Neural cell (in vitro differentiated cells): Measurements from ENCODE around the gene ZNF532. TPM values are rescaled to one million over a fixed set of nuclear protein-coding genes. Genes with fewer than 3 reads are reported as not detected.

ENCODE experiments used
- H2AFZ ChIP-seq: fragments of 200-600, 300-800 bp; sonication (generic), shearing (Covaris generic); 2 replicates; pipeline ENCODE4 v1.6.0; 2014; ENCODE audit warnings: low read depth, mild to moderate bottlenecking, antibody characterized with exemption, low read length, moderate library complexity
- H3F3A ChIP-seq: fragments of 200-600 bp; shearing (Covaris generic); 2 replicates; pipeline ENCODE4 v1.6.1; 2016; ENCODE audit warnings: mild to moderate bottlenecking, moderate library complexity, mixed read lengths, antibody characterized with exemption, low read length; ENCODE audit not compliant: insufficient read depth, poor library complexity, severe bottlenecking
- H3K27ac ChIP-seq: fragments of 200-600, 300-800 bp; sonication (generic), shearing (Covaris generic); 2 replicates; pipeline ENCODE4 v1.5.1; 2014; ENCODE audit warnings: mild to moderate bottlenecking, low read length, moderate library complexity
- H3K27me3 ChIP-seq: fragments of 300-800, 200-600 bp; sonication (generic), shearing (Covaris generic); 2 replicates; pipeline ENCODE4 v1.6.0; 2014; ENCODE audit warnings: mild to moderate bottlenecking, low read depth, low read length, moderate library complexity; ENCODE audit not compliant: insufficient read depth
- H3K36me3 ChIP-seq: fragments of 300-800, 200-600 bp; sonication (generic), shearing (Covaris generic); 2 replicates; pipeline ENCODE4 v1.5.1; 2014; ENCODE audit warnings: mild to moderate bottlenecking, antibody characterized with exemption, low read length, moderate library complexity; ENCODE audit not compliant: insufficient read depth
- H3K4me2 ChIP-seq: fragments of 300-800, 200-600 bp; sonication (generic), shearing (Covaris generic); 2 replicates; pipeline ENCODE4 v1.6.0; 2014; ENCODE audit warnings: mild to moderate bottlenecking, low read length
- H3K4me3 ChIP-seq: fragments of 300-800, 200-600 bp; sonication (generic), shearing (Covaris generic); 2 replicates; pipeline ENCODE4 v1.5.1; 2014; ENCODE audit warnings: mild to moderate bottlenecking, low read length, moderate library complexity
- H3K79me2 ChIP-seq: fragments of 200-600 bp; shearing (Covaris generic); replicated peaks from 2 replicates; pipeline ENCODE4 v1.6.0; 2014; ENCODE audit warnings: mild to moderate bottlenecking, low read length, moderate library complexity; ENCODE audit not compliant: insufficient read depth
- H3K9ac ChIP-seq: fragments of 300-800, 200-600 bp; sonication (generic), shearing (Covaris generic); 2 replicates; pipeline ENCODE4 v1.6.1; 2016; ENCODE audit warnings: mild to moderate bottlenecking, low read length, mixed read lengths
- H3K9me2 ChIP-seq: fragments of 200-600 bp; shearing (Covaris generic); 2 replicates; pipeline ENCODE4 v1.6.1; 2016; ENCODE audit warnings: mild to moderate bottlenecking, low read length, mixed read lengths; ENCODE audit not compliant: insufficient read depth
- H3K9me3 ChIP-seq: fragments of 200-600, 300-800 bp; sonication (generic), shearing (Covaris generic); 2 replicates; pipeline ENCODE4 v1.6.1; 2016; ENCODE audit warnings: mild to moderate bottlenecking, mixed run types, low read length, moderate library complexity, mixed read lengths
- H4K20me1 ChIP-seq: fragments of 200-600 bp; shearing (Covaris generic); 2 replicates; pipeline ENCODE4 v1.6.1; 2016; ENCODE audit warnings: mild to moderate bottlenecking, mixed run types; ENCODE audit not compliant: insufficient read depth
- EP300 ChIP-seq: fragments of 450-650 bp; conservative IDR thresholded peaks from 2 replicates; pipeline ENCODE4 v1.6.1; 2014; ENCODE audit warnings: antibody characterized with exemption, mild to moderate bottlenecking, moderate library complexity; ENCODE audit not compliant: poor library complexity, severe bottlenecking
- EZH2 ChIP-seq: fragments of 200-600, 300-800 bp; shearing (Covaris generic), sonication (generic); IDR thresholded peaks from 2 replicates; pipeline ENCODE4 v1.6.1; 2014; ENCODE audit warnings: antibody characterized with exemption, low read length, borderline replicate concordance, mild to moderate bottlenecking; ENCODE audit not compliant: insufficient read depth, poor library complexity, severe bottlenecking
- MXI1 ChIP-seq: fragments of 450-650 bp; conservative IDR thresholded peaks from 2 replicates; pipeline ENCODE4 v1.6.1; 2014; ENCODE audit warnings: antibody characterized with exemption, mild to moderate bottlenecking; ENCODE audit not compliant: poor library complexity, severe bottlenecking
- POLR2AphosphoS5 ChIP-seq: IDR thresholded peaks from 2 replicates; pipeline ENCODE4 v1.6.1; 2012
- RAD21 ChIP-seq: fragments of 450-650 bp; conservative IDR thresholded peaks from 2 replicates; pipeline ENCODE4 v1.6.1; 2014; ENCODE audit warnings: antibody characterized with exemption, mild to moderate bottlenecking, moderate library complexity
- SMC3 ChIP-seq: fragments of 450-650 bp; conservative IDR thresholded peaks from 2 replicates; pipeline ENCODE4 v1.6.1; 2014; ENCODE audit warnings: antibody characterized with exemption, mild to moderate bottlenecking, moderate library complexity; ENCODE audit not compliant: poor library complexity
- TAF1 ChIP-seq: IDR thresholded peaks from 2 replicates; pipeline ENCODE4 v1.6.1; 2012; ENCODE audit warnings: low read depth
- polyA plus RNA-seq: library from polyadenylated mRNA; depleted of rRNA; stranded (reverse); fragments of >200 nt; gene quantifications from 2 replicates; pipeline ENCODE4 v1.2.3, GENCODE V29; 2014
- TF ChIP-seq, protein P1 (sequence below): fragments of 450-650 bp; IDR thresholded peaks from 2 replicates; pipeline ENCODE4 v1.5.1; 2014; ENCODE audit warnings: antibody characterized with exemption, mild to moderate bottlenecking, moderate library complexity; ENCODE audit not compliant: poor library complexity, severe bottlenecking
- TF ChIP-seq, protein P2 (sequence below): IDR thresholded peaks from 2 replicates; pipeline ENCODE4 v1.6.1; 2012; ENCODE audit warnings: borderline replicate concordance

Gene ZNF532
- polyA plus RNA-seq, 1 donor from 2014 or later, result 119 TPM

DNA sequence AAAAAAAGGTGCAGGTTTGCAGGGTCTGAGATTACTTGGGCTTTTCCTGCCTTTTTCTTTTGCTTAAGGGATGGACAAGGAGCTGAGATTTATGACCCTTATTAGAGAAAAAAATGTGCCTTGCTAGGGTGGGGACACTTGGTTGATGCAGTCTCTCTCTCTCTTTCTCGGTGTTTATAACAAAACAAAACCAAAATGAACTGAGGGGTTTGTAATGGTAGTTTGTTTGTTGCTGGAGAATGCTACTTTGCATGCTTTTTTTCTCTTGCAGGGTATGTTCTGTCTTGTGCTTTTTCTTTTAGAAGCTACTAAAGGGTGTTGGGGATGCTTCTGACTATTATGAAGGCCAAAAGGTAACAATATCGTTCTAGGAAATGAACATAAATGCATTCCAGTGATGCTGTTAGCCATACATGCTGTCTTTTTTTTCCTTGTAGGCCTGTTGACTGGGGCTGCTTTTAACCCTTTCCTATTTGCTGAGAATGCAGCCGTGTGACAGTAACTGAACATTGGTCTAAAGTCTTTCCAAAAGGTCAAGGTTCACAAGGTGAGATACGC is 435 bp downstream of the ZNF532 start:
- Histone ChIP-seq H2AFZ (peak overlapping the region; percentile 56), H3K9me2 (no peaks in the 10 kb centered on the region), H3F3A (peaks cover 11% of the 10 kb centered on the region), H3K4me2 (peak overlapping the region; percentile 96), H3K9ac (peak overlapping the region; percentile 85), H3K79me2 (peaks cover 86% of the 10 kb centered on the region), H3K36me3 (peaks cover 14% of the 10 kb centered on the region), H3K27ac (peak overlapping the region; percentile 97), H4K20me1 (no peaks in the 10 kb centered on the region), H3K9me3 (peaks cover 5% of the 10 kb centered on the region), H3K4me3 (peak overlapping the region; percentile 65), H3K27me3 (no peaks in the 10 kb centered on the region)
- TF ChIP-seq TAF1 (no peak), EP300 (no peak), POLR2AphosphoS5 (no peak), RAD21 (no peak), SMC3 (no peak), EZH2 (no peak), MXI1 (no peak)
- TF ChIP-seq, protein P1, sequence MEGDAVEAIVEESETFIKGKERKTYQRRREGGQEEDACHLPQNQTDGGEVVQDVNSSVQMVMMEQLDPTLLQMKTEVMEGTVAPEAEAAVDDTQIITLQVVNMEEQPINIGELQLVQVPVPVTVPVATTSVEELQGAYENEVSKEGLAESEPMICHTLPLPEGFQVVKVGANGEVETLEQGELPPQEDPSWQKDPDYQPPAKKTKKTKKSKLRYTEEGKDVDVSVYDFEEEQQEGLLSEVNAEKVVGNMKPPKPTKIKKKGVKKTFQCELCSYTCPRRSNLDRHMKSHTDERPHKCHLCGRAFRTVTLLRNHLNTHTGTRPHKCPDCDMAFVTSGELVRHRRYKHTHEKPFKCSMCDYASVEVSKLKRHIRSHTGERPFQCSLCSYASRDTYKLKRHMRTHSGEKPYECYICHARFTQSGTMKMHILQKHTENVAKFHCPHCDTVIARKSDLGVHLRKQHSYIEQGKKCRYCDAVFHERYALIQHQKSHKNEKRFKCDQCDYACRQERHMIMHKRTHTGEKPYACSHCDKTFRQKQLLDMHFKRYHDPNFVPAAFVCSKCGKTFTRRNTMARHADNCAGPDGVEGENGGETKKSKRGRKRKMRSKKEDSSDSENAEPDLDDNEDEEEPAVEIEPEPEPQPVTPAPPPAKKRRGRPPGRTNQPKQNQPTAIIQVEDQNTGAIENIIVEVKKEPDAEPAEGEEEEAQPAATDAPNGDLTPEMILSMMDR, result no peak
- TF ChIP-seq, protein P2, sequence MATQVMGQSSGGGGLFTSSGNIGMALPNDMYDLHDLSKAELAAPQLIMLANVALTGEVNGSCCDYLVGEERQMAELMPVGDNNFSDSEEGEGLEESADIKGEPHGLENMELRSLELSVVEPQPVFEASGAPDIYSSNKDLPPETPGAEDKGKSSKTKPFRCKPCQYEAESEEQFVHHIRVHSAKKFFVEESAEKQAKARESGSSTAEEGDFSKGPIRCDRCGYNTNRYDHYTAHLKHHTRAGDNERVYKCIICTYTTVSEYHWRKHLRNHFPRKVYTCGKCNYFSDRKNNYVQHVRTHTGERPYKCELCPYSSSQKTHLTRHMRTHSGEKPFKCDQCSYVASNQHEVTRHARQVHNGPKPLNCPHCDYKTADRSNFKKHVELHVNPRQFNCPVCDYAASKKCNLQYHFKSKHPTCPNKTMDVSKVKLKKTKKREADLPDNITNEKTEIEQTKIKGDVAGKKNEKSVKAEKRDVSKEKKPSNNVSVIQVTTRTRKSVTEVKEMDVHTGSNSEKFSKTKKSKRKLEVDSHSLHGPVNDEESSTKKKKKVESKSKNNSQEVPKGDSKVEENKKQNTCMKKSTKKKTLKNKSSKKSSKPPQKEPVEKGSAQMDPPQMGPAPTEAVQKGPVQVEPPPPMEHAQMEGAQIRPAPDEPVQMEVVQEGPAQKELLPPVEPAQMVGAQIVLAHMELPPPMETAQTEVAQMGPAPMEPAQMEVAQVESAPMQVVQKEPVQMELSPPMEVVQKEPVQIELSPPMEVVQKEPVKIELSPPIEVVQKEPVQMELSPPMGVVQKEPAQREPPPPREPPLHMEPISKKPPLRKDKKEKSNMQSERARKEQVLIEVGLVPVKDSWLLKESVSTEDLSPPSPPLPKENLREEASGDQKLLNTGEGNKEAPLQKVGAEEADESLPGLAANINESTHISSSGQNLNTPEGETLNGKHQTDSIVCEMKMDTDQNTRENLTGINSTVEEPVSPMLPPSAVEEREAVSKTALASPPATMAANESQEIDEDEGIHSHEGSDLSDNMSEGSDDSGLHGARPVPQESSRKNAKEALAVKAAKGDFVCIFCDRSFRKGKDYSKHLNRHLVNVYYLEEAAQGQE, result no peak

DNA sequence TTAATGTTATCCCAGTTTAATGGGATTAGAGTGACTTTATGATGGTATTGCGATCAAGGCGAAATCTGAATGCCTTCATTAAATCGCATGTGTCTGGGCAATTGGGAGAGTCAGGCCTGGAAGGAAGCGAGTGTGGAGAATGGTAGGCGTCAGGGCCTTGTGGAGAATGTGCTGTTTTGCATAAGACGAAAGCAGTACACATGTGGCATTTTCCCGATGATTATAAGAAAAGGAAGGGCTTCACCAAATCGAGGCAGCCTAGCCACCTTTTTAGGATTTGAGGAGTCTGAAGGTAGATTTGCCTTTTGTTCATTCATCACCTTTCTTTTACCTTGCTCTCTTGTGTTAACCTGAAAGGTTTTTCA is 1.0 kb downstream of the ZNF532 start:
- Histone ChIP-seq H4K20me1 (no peaks in the 10 kb centered on the region), H3F3A (peaks cover 11% of the 10 kb centered on the region), H3K27ac (peak overlapping the region; percentile 97), H3K4me2 (peak overlapping the region; percentile 96), H3K36me3 (peaks cover 19% of the 10 kb centered on the region), H3K4me3 (peak overlapping the region; percentile 65), H3K27me3 (no peaks in the 10 kb centered on the region), H2AFZ (no peak overlapping the region), H3K79me2 (peaks cover 86% of the 10 kb centered on the region), H3K9me2 (no peaks in the 10 kb centered on the region), H3K9me3 (peaks cover 5% of the 10 kb centered on the region), H3K9ac (peak overlapping the region; percentile 85)
- TF ChIP-seq EZH2 (no peak), MXI1 (no peak), RAD21 (no peak), EP300 (no peak), POLR2AphosphoS5 (no peak), TAF1 (no peak), SMC3 (no peak)
- TF ChIP-seq, protein P2, result no peak
- TF ChIP-seq, protein P1, result no peak
